PC-3 (cell line): ENCODE results near the gene POLR2C. TPM values are rescaled to one million over a fixed set of nuclear protein-coding genes. Genes with fewer than 3 reads are reported as not detected.
"Not testable (repeated sequence)": the region's sequence is repeated elsewhere in the genome, so short reads cannot be mapped to it uniquely, and the experiment has no call there.

Experiments used
- ATAC-seq: fragments of 200-7000 bp; cut with Tn5 transposase; 2 replicates; pipeline ENCODE4 v1.9.1; 2020; ENCODE audit warnings: mild to moderate bottlenecking, moderate library complexity
- BruUV-seq: library from RNA; stranded (reverse); fragments of 400-500 nt; replicated peaks from 2 replicates; lab custom pipeline; 2021; lab: Mats Ljungman, UMichigan
- CTCF ChIA-PET: fragments of 300-600 bp; sonication (Branson Sonifier 250); formaldehyde crosslinking; loops from one replicate; lab custom pipeline; 2022; ENCODE audit warnings: antibody characterized with exemption; lab: Charles Lee
- POLR2A ChIA-PET: fragments of 300-600 bp; sonication (Branson Sonifier 250); formaldehyde crosslinking; loops from one replicate; lab custom pipeline; 2022; ENCODE audit warnings: antibody characterized with exemption; ENCODE audit not compliant: unreplicated experiment; lab: Charles Lee
- DNase-seq: peaks from one replicate; pipeline ENCODE4 v3.0.0-alpha.2; 2015
- H2AFZ ChIP-seq: fragments of 300-600 bp; sonication (generic); 2 replicates; pipeline ENCODE4 v1.6.0; 2016; ENCODE audit warnings: antibody characterized with exemption, low read length
- H3F3A ChIP-seq: fragments of 300-600 bp; sonication (generic); one replicate; pipeline ENCODE4 v1.6.0; 2017; ENCODE audit warnings: antibody characterized with exemption, low read length, control low read depth, mild to moderate bottlenecking; ENCODE audit not compliant: unreplicated experiment
- H3K27ac ChIP-seq: fragments of 300-600 bp; sonication (generic); 2 replicates; pipeline ENCODE4 v1.5.1; 2016; ENCODE audit warnings: mild to moderate bottlenecking, low read length
- H3K27me3 ChIP-seq: fragments of 300-600 bp; sonication (generic); 2 replicates; pipeline ENCODE4 v1.6.1; 2016; ENCODE audit warnings: low read length, mixed read lengths
- H3K36me3 ChIP-seq: fragments of 300-600 bp; sonication (generic); 2 replicates; pipeline ENCODE4 v1.6.1; 2016; ENCODE audit warnings: low read depth, mixed run types, low read length, mixed read lengths
- H3K4me1 ChIP-seq: fragments of 300-600 bp; sonication (generic); 2 replicates; pipeline ENCODE4 v1.5.1; 2016; ENCODE audit warnings: low read length; ENCODE audit not compliant: insufficient read depth
- H3K4me2 ChIP-seq: fragments of 300-600 bp; sonication (generic); 2 replicates; pipeline ENCODE4 v1.6.0; 2016; ENCODE audit warnings: low read length
- H3K4me3 ChIP-seq: fragments of 300-600 bp; sonication (generic); 2 replicates; pipeline ENCODE4 v1.5.1; 2016; ENCODE audit warnings: mild to moderate bottlenecking, low read length, mixed read lengths
- H3K79me2 ChIP-seq: fragments of 300-600 bp; sonication (generic); 2 replicates; pipeline ENCODE4 v1.6.1; 2017; ENCODE audit warnings: low read length, mixed read lengths
- H3K9ac ChIP-seq: fragments of 300-600 bp; sonication (generic); 2 replicates; pipeline ENCODE4 v1.6.0; 2016; ENCODE audit warnings: mild to moderate bottlenecking, low read length
- H3K9me2 ChIP-seq: fragments of 300-600 bp; sonication (generic); replicated peaks from 2 replicates; pipeline ENCODE4 v1.6.1; 2016; ENCODE audit warnings: mixed run types, low read length, mixed read lengths
- H3K9me3 ChIP-seq: fragments of 300-600 bp; sonication (generic); 2 replicates; pipeline ENCODE4 v1.6.1; 2016; ENCODE audit warnings: low read length, mixed read lengths
- H4K20me1 ChIP-seq: fragments of 300-600 bp; sonication (generic); 2 replicates; pipeline ENCODE4 v1.6.1; 2016; ENCODE audit warnings: low read length, mixed read lengths
- CTCF ChIP-seq: fragments of 300-600 bp; sonication (generic); conservative IDR thresholded peaks from 2 replicates; pipeline ENCODE4 v1.5.1; 2017; ENCODE audit warnings: antibody characterized with exemption, low read depth, mild to moderate bottlenecking, low read length
- EZH2 ChIP-seq: fragments of 300-600 bp; sonication (generic); IDR thresholded peaks from one replicate; pipeline ENCODE4 v1.6.1; 2017; ENCODE audit warnings: antibody characterized with exemption, mild to moderate bottlenecking, low read length; ENCODE audit not compliant: unreplicated experiment
- EZH2phosphoT487 ChIP-seq: fragments of 300-600 bp; sonication (generic); IDR thresholded peaks from 2 replicates; pipeline ENCODE4 v1.6.1; 2018; ENCODE audit warnings: mild to moderate bottlenecking, antibody characterized with exemption, low read length, borderline replicate concordance
- intact Hi-C: fragments of 100-400 bp; cut with micrococcal nuclease; formaldehyde crosslinking; loops from 2 replicates; pipeline ENCODE4 v1.9.0; 2023
- total RNA-seq: library from RNA; depleted of rRNA; stranded (reverse); fragments of >200 nt; gene quantifications from 2 replicates; pipeline ENCODE4 v1.2.3, GENCODE V29; 2014

POLR2C gene
- total RNA-seq, 1 experiment from 2014 or later = 114 TPM

GRCh38 chr16:57498031-57498430 is 35.6 kb downstream of the POLR2C start:
- BruUV-seq = no TSS peak
- CTCF ChIA-PET = no interaction called here

GRCh38 chr16:57499941-57500340 is 37.5 kb downstream of the POLR2C start:
- POLR2A ChIA-PET, intact Hi-C loops: not testable (repeated sequence)
- CTCF ChIA-PET = interaction anchor here (0.9 kb wide), 1 partner anchor 12 kb away, joined by 4 read pairs; no protein-coding TSS in a partner anchor

More at GRCh38 chr16:57498031-57498430, 35.6 kb downstream of the POLR2C start:
- Histone ChIP-seq H3F3A (no peaks in the 10 kb centered on the region), H3K27ac (no peak overlapping the region), H3K9me3 (no peaks in the 10 kb centered on the region), H2AFZ (no peak overlapping the region), H3K9ac (no peak overlapping the region), H3K4me2 (no peak overlapping the region), H3K36me3 (no peaks in the 10 kb centered on the region), H3K4me1 (no peaks in the 10 kb centered on the region), H4K20me1 (no peaks in the 10 kb centered on the region), H3K4me3 (no peak overlapping the region), H3K79me2 (no peaks in the 10 kb centered on the region), H3K27me3 (no peaks in the 10 kb centered on the region), H3K9me2 (no peaks in the 10 kb centered on the region)
- ATAC-seq = no peak
- intact Hi-C loops = no loop called here
- POLR2A ChIA-PET = no interaction called here
- no peak for DNase-seq
- no peak for TF ChIP-seq EZH2

GRCh38 chr16:57500578-57501111 is 38.2 kb downstream of the POLR2C start:
- ATAC-seq (no peak), DNase-seq (no peak)
- no peaks in the 10 kb centered on the region for H3K27me3 ChIP-seq
- H3K9me3 ChIP-seq = no peaks in the 10 kb centered on the region
- H3F3A ChIP-seq = no peaks in the 10 kb centered on the region
- H2AFZ ChIP-seq = no peak overlapping the region
- no TSS peak for BruUV-seq
- no peaks in the 10 kb centered on the region for H3K9me2 ChIP-seq
- H3K4me1 ChIP-seq = no peaks in the 10 kb centered on the region
- no peaks in the 10 kb centered on the region for H3K79me2 ChIP-seq
- H3K36me3 ChIP-seq = no peaks in the 10 kb centered on the region
- H3K4me2 ChIP-seq = no peak overlapping the region
- no peak overlapping the region for H3K27ac ChIP-seq
- H3K4me3 ChIP-seq = no peak overlapping the region
- TF ChIP-seq EZH2phosphoT487 (no peak), CTCF (no peak), EZH2 (no peak)
- no peak overlapping the region for H3K9ac ChIP-seq
- intact Hi-C loops = no loop called here
- POLR2A ChIA-PET = no interaction called here
- CTCF ChIA-PET = interaction anchor here (0.9 kb wide), 1 partner anchor 13 kb away, joined by 4 read pairs; no protein-coding TSS in a partner anchor
- H4K20me1 ChIP-seq = no peaks in the 10 kb centered on the region

More at GRCh38 chr16:57499941-57500340, 37.5 kb downstream of the POLR2C start:
- not testable (repeated sequence) for H3K9ac ChIP-seq, BruUV-seq, H2AFZ ChIP-seq, H3K79me2 ChIP-seq, H3K27ac ChIP-seq, H3F3A ChIP-seq, H3K9me3 ChIP-seq, H3K4me2 ChIP-seq, DNase-seq, H3K27me3 ChIP-seq, H3K9me2 ChIP-seq, H3K4me3 ChIP-seq, H3K4me1 ChIP-seq, ATAC-seq, H3K36me3 ChIP-seq, H4K20me1 ChIP-seq
